Right lobe of liver (tissue), 6 donors: ENCODE measurements around the gene LRRC59. TPM values are rescaled to one million over a fixed set of nuclear protein-coding genes. Genes with fewer than 3 reads are reported as not detected.

Experiments used
- ATAC-seq, 4 donors: fragments of 200-7000 bp; cut with Tn5 transposase; one replicate each; pipeline ENCODE4 v1.9.1; 2020; ENCODE audit warnings: mild to moderate bottlenecking in 4 of 4, moderate library complexity in 4 of 4
- DNase-seq, 3 donors: peaks; one replicate each; pipeline ENCODE4 v3.0.0-alpha.2; 2020
- H3K27ac ChIP-seq, 3 donors: fragments of 200-600 bp; one replicate each; pipeline ENCODE4 v1.8.0; 2022
- H3K27me3 ChIP-seq, 2 donors: fragments of 200-600 bp; one replicate each; pipeline ENCODE4 v1.8.0; 2022
- H3K36me3 ChIP-seq, 4 donors: fragments of 200-600 bp; sonication (generic) in 1 of 4; one replicate each; pipeline versions ENCODE4 v1.5.1 to v1.8.0; 2017 to 2022; ENCODE audit warnings: control low read depth in 1 of 4
- H3K4me1 ChIP-seq, 4 donors: fragments of 200-600 bp; sonication (generic) in 1 of 4; one replicate each; pipeline versions ENCODE4 v1.5.1 to v1.8.0; 2017 to 2022; ENCODE audit warnings: control low read depth in 1 of 4
- H3K4me3 ChIP-seq, 3 donors: fragments of 200-600 bp; one replicate each; pipeline ENCODE4 v1.8.0; 2022
- H3K9me3 ChIP-seq, 4 donors: fragments of 200-600 bp; sonication (generic) in 1 of 4; one replicate each; pipeline versions ENCODE4 v1.5.1 to v1.8.0; 2017 to 2022; ENCODE audit warnings: control low read depth in 1 of 4
- CTCF ChIP-seq, 4 donors: fragments of 200-600 bp in 3 of 4; fragments of 450-650 bp in 1 of 4; IDR thresholded peaks; one replicate each; pipeline versions ENCODE4 v1.5.1 to v1.8.0; 2016 to 2022; ENCODE audit warnings: antibody characterized with exemption in 4 of 4, mild to moderate bottlenecking in 2 of 4
- POLR2A ChIP-seq: fragments of 450-650 bp; IDR thresholded peaks from one replicate; pipeline ENCODE4 v1.6.1; 2017; ENCODE audit warnings: antibody characterized with exemption, mild to moderate bottlenecking
- WGBS: methylation state at CpG from one replicate; pipeline ENCODE4 v1.1.6; 2018; ENCODE audit warnings: low coverage, low lambda C conversion rate; ENCODE audit not compliant: insufficient coverage; ENCODE audit errors: missing lambda C conversion rate; 5-methylcytosine and 5-hydroxymethylcytosine counted together
- intact Hi-C, 2 donors: fragments of 100-400 bp; cut with DNase I; formaldehyde crosslinking; loops; one replicate each; pipeline versions ENCODE4 v1.11.2 to v1.14.1; 2022
- total RNA-seq, 6 experiments: library from RNA; depleted of rRNA in 2 of 6; stranded (reverse); fragments of >200 nt in 2 of 6; fragmentation: NEBNext Ultra II Directional in 3 of 6; extraction: Animal tissue kit (Norgen Biotek cat#: 25700) in 3 of 6; gene quantifications; one replicate each; pipeline versions ENCODE4 v1.1.0 to v1.2.4, GENCODE V29; 2016 to 2023
- donor health status: DM: no; HTN: yes; CAD: no.
- donor health status: DM: no; HTN: no; CAD: no.
- donor health status: DM: no; HTN: no; CAD: no.
- donor health status: DM: no; HTN: yes; CAD: no.
- donor health status: DM: no; HTN: yes; CAD: no.

Gene LRRC59
- total RNA-seq, 6 experiments from 2014 or later = 36.0 to 125 (median 64.0) TPM

GRCh38 chr17:50367401-50367800 lies 29.9 kb downstream of the LRRC59 start:
- Histone ChIP-seq H3K27me3 (no peaks in the 10 kb centered on the region), H3K4me1 (peaks cover 0 to 12% (median 0%) of the 10 kb centered on the region in 4 donors), H3K36me3 (peaks cover 0 to 39% (median 15%) of the 10 kb centered on the region in 4 donors), H3K4me3 (no peak overlapping the region), H3K9me3 (no peaks in the 10 kb centered on the region), H3K27ac (no peak overlapping the region)
- ATAC-seq (no peak), DNase-seq (peak in 1 of 3 donors; percentile 22)
- no CpG with 5 or more reads among the region's 1 CpG for WGBS
- intact Hi-C loops = no loop called here
- TF ChIP-seq CTCF (IDR thresholded peaks at IDR 0.05) (no peak), POLR2A (no peak)

- H3K4me3 ChIP-seq = no peak overlapping the region
- intact Hi-C loops = no loop called here
- H3K27ac ChIP-seq = no peak overlapping the region
- TF ChIP-seq POLR2A = no peak
- TF ChIP-seq CTCF (IDR thresholded peaks at IDR 0.05) = no peak
- H3K9me3 ChIP-seq = no peaks in the 10 kb centered on the region
- ATAC-seq (no peak), DNase-seq (peak in 1 of 3 donors; percentile 37)
- H3K4me1 ChIP-seq = peaks cover 0 to 7% (median 0%) of the 10 kb centered on the region in 4 donors
- no peaks in the 10 kb centered on the region for H3K27me3 ChIP-seq
- H3K36me3 ChIP-seq = peaks cover 0 to 39% (median 15%) of the 10 kb centered on the region in 4 donors
- 94% methylated on average over 8 of the region's 14 CpGs for WGBS
Measured at GRCh38 chr17:50365649-50366393, 31.5 kb downstream of the LRRC59 start.

- ATAC-seq (no peak), DNase-seq (peak in 1 of 3 donors; percentile 9)
- no peak overlapping the region for H3K27ac ChIP-seq
- peaks cover 0 to 7% (median 0%) of the 10 kb centered on the region in 4 donors for H3K4me1 ChIP-seq
- H3K36me3 ChIP-seq = peaks cover 0 to 35% (median 15%) of the 10 kb centered on the region in 4 donors
- TF ChIP-seq POLR2A (no peak), CTCF (IDR thresholded peaks at IDR 0.05) (no peak)
- H3K4me3 ChIP-seq = no peak overlapping the region
- WGBS = 40% methylated on average over 1 of the region's 2 CpGs
- no peaks in the 10 kb centered on the region for H3K9me3 ChIP-seq
- intact Hi-C loops = no loop called here
- H3K27me3 ChIP-seq = no peaks in the 10 kb centered on the region
Measured at GRCh38 chr17:50365165-50365564, 32.2 kb downstream of the LRRC59 start.

GRCh38 chr17:50364715-50365114 lies 32.6 kb downstream of the LRRC59 start:
- Histone ChIP-seq H3K9me3 (no peaks in the 10 kb centered on the region), H3K4me1 (peaks cover 0 to 7% (median 0%) of the 10 kb centered on the region in 4 donors), H3K4me3 (no peak overlapping the region), H3K27ac (no peak overlapping the region), H3K36me3 (peaks cover 0 to 31% (median 15%) of the 10 kb centered on the region in 4 donors), H3K27me3 (no peaks in the 10 kb centered on the region)
- no peak for ATAC-seq
- 100% methylated on average over 3 of the region's 9 CpGs for WGBS
- DNase-seq = peak in 1 of 3 donors; percentile 43
- TF ChIP-seq CTCF (IDR thresholded peaks at IDR 0.05) (no peak), POLR2A (no peak)
- intact Hi-C loops = no loop called here
